ENCODE data around the gene PDE3B. TPM values are rescaled to one million over a fixed set of nuclear protein-coding genes. Genes with fewer than 3 reads are reported as not detected.
A peak's percentile ranks its signal among the peaks of the same experiment; 100 is the strongest.

The PDE3B gene
- total RNA-seq, 1 donor from 2014 or later: 28.5 TPM

GRCh38 chr11:14892036-14892556 is 248.5 kb downstream of the PDE3B start, which contains the start of gene CYP2R1:
CYP2R1 (minus strand) TSS chr11:14892231; CDS start chr11:14892205, 26 bp downstream.
- DNase-seq (peak; percentile 97), ATAC-seq (peak; percentile 98)
- H3K27me3 ChIP-seq: no peaks in the 10 kb centered on the region
- peak within 1 kb of the TSS; percentile 90 for H3K27ac ChIP-seq
- H3K4me3 ChIP-seq: peak within 1 kb of the TSS; percentile 74
- intact Hi-C loops (cut with DNase I): no loop called here
- H3K9me3 ChIP-seq: no peaks in the 10 kb centered on the region
- TF ChIP-seq CTCF (IDR thresholded peaks at IDR 0.05): no peak
- H3K36me3 ChIP-seq: no peaks in the 10 kb centered on the region
- H3K4me1 ChIP-seq: no peaks in the 10 kb centered on the region

- intact Hi-C loops (cut with DNase I): no loop called here
- H3K27ac ChIP-seq: no peak overlapping the region
- peak overlapping the region; percentile 74 for H3K4me3 ChIP-seq
- H3K4me1 ChIP-seq: no peaks in the 10 kb centered on the region
- no peaks in the 10 kb centered on the region for H3K36me3 ChIP-seq
- TF ChIP-seq CTCF (IDR thresholded peaks at IDR 0.05): no peak
- no peaks in the 10 kb centered on the region for H3K9me3 ChIP-seq
- ATAC-seq (no peak), DNase-seq (no peak)
- no peaks in the 10 kb centered on the region for H3K27me3 ChIP-seq
Observed at GRCh38 chr11:14892577-14892976, 249.0 kb downstream of the PDE3B start.

DNA sequence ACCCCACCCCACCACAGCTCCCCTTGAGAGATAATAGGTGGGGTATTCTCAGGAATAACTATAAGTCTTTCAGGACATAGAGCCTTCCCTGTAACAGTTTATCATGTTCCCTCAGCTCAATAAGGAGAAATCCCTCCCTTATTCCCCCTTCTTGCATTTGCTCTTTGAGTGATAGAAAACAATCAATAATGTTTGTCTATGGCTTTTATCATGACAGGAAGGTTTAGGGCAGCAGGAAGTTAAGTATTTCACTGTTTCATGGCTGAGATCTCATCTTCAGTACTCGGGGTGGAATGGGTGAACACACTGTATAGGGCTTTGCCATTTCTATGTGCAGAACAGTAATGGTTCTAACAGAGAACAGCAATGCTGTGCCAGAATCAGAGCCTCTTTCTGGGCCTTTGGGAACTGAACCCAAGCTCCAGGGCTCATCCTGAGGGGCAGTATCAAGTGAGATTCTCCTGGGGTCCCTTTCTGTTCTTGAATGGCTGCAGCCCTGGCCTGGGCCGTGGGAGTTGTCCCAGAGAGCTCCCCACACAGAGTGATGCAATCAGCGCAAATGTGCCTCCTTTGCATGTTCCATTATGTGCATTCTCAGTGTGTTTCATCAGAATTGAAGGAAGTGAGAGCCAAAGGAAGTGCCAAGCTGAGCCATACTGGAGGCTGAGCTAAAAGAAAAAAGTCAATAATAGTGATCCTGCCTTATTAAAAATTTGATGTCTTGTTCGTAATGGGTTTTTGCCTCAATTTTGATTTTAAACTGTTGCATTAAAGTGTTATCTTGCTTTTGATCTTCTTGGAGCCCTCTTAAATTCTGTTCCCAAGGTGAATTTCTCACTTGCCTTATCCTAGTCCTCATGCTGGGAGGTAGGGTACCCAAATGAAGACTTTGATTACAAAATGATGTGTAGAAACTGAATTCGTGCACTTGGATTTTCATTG is 251.3 kb downstream of the PDE3B start:
- ATAC-seq (peak; percentile 7), DNase-seq (peak; percentile 82)
- H3K36me3 ChIP-seq: no peaks in the 10 kb centered on the region
- no peak for TF ChIP-seq CTCF (IDR thresholded peaks at IDR 0.05)
- no peaks in the 10 kb centered on the region for H3K9me3 ChIP-seq
- peak overlapping the region; percentile 39 for H3K27ac ChIP-seq
- H3K27me3 ChIP-seq: no peaks in the 10 kb centered on the region
- intact Hi-C loops (cut with DNase I): no loop called here
- H3K4me1 ChIP-seq: no peaks in the 10 kb centered on the region
- H3K4me3 ChIP-seq: no peak overlapping the region

GRCh38 chr11:14898355-14898754 is 254.8 kb downstream of the PDE3B start:
- no peak overlapping the region for H3K27ac ChIP-seq
- no peak overlapping the region for H3K4me3 ChIP-seq
- H3K4me1 ChIP-seq: no peaks in the 10 kb centered on the region
- DNase-seq (no peak), ATAC-seq (peak; percentile 71)
- no peaks in the 10 kb centered on the region for H3K36me3 ChIP-seq
- no peak for TF ChIP-seq CTCF (IDR thresholded peaks at IDR 0.05)
- intact Hi-C loops (cut with DNase I): no loop called here
- H3K9me3 ChIP-seq: no peaks in the 10 kb centered on the region
- H3K27me3 ChIP-seq: no peaks in the 10 kb centered on the region

- peak; percentile 37 for ATAC-seq
Observed at GRCh38 chr11:14898906-14899305, 255.3 kb downstream of the PDE3B start.

More at GRCh38 chr11:14898906-14899305, 255.3 kb downstream of the PDE3B start:
- Histone ChIP-seq H3K36me3 (no peaks in the 10 kb centered on the region), H3K27ac (no peak overlapping the region), H3K4me1 (no peaks in the 10 kb centered on the region), H3K27me3 (no peaks in the 10 kb centered on the region), H3K9me3 (no peaks in the 10 kb centered on the region), H3K4me3 (no peak overlapping the region)
- DNase-seq: no peak
- intact Hi-C loops (cut with DNase I): no loop called here
- TF ChIP-seq CTCF (IDR thresholded peaks at IDR 0.05): no peak

Data from upper lobe of right lung (tissue), 1 donor.